Spleen (tissue), 11 donors: ENCODE results near the gene ELFN2. TPM values are rescaled to one million over a fixed set of nuclear protein-coding genes. Genes with fewer than 3 reads are reported as not detected.

ENCODE experiments used
- DNase-seq: peaks from one replicate; pipeline ENCODE4 v3.0.0-alpha.2; 2020
- H3K27ac ChIP-seq, 8 donors: fragments of 200-600 bp; sonication (generic) in 7 of 8; 1 replicate in 4 of 8; 2 replicates in 4 of 8; pipeline versions ENCODE4 v1.5.0 to v1.8.0; 2016 to 2021; ENCODE audit warnings: inconsistent platforms in 4 of 8, mild to moderate bottlenecking in 4 of 8, moderate library complexity in 1 of 8
- H3K27me3 ChIP-seq, 7 donors: fragments of 200-600 bp; sonication (generic) in 6 of 7; replicated peaks in 1 of 7; 1 replicate in 4 of 7; 2 replicates in 3 of 7; pipeline versions ENCODE4 v1.5.0 to v1.8.0; 2016 to 2021; ENCODE audit warnings: inconsistent platforms in 3 of 7, mild to moderate bottlenecking in 1 of 7
- H3K36me3 ChIP-seq, 6 donors: fragments of 200-600 bp; sonication (generic) in 5 of 6; 1 replicate in 4 of 6; 2 replicates in 2 of 6; pipeline versions ENCODE4 v1.5.0 to v1.8.0; 2016 to 2021; ENCODE audit warnings: inconsistent platforms in 2 of 6
- H3K4me1 ChIP-seq, 6 donors: fragments of 200-600 bp; sonication (generic) in 5 of 6; 1 replicate in 3 of 6; 2 replicates in 3 of 6; pipeline versions ENCODE4 v1.5.0 to v1.8.0; 2016 to 2021; ENCODE audit warnings: inconsistent platforms in 3 of 6
- H3K4me3 ChIP-seq, 8 donors: fragments of 200-600 bp; sonication (generic) in 7 of 8; 1 replicate in 4 of 8; 2 replicates in 4 of 8; pipeline versions ENCODE4 v1.5.0 to v1.8.0; 2016 to 2021; ENCODE audit warnings: inconsistent platforms in 4 of 8, mild to moderate bottlenecking in 4 of 8, moderate library complexity in 2 of 8
- H3K9me3 ChIP-seq, 8 donors: fragments of 200-600 bp; sonication (generic) in 7 of 8; 1 replicate in 4 of 8; 2 replicates in 4 of 8; pipeline versions ENCODE4 v1.5.0 to v1.8.0; 2016 to 2021; ENCODE audit warnings: inconsistent platforms in 4 of 8
- CTCF ChIP-seq, 11 experiments: fragments of 200-600 bp in 7 of 11; fragments of 450-650 bp in 4 of 11; sonication (generic) in 4 of 11; IDR thresholded peaks in 8 of 11; conservative IDR thresholded peaks in 3 of 11; 1 replicate in 7 of 11; 2 replicates in 4 of 11; pipeline versions ENCODE4 v1.4.0 to v1.8.0; 2016 to 2021; ENCODE audit warnings: antibody characterized with exemption in 11 of 11, inconsistent platforms in 4 of 11, mild to moderate bottlenecking in 1 of 11
- POLR2A ChIP-seq, 3 donors: fragments of 450-650 bp; IDR thresholded peaks; one replicate each; pipeline ENCODE4 v1.5.1; 2017; ENCODE audit warnings: antibody characterized with exemption in 3 of 3, mild to moderate bottlenecking in 1 of 3
- POLR2AphosphoS5 ChIP-seq, 3 donors: sonication (generic); formaldehyde crosslinking; IDR thresholded peaks; one replicate each; pipeline ENCODE4 v1.5.1; 2017; ENCODE audit warnings: antibody characterized with exemption in 3 of 3
- WGBS, 5 donors: extraction: QIAGEN DNeasy Blood & Tissue Kit in 3 of 5; methylation state at CpG; one replicate each; pipeline versions ENCODE4 v1.1.5 to v1.1.7; 2013 to 2018; 5-methylcytosine and 5-hydroxymethylcytosine counted together
- intact Hi-C: fragments of 100-400 bp; cut with DNase I; formaldehyde crosslinking; loops from one replicate; pipeline ENCODE4 v1.15.0; 2023; ENCODE audit warnings: low total_unique reads
- polyA plus RNA-seq, 3 donors: library from polyadenylated mRNA; stranded (reverse); fragments of 200-250 nt; gene quantifications; one replicate each; pipeline ENCODE4 v1.2.1, GENCODE V29; 2013
- total RNA-seq, 7 donors: library from RNA; depleted of rRNA in 3 of 7; stranded (reverse); fragments of >200 nt in 3 of 7; fragmentation: NEBNext Ultra II Directional in 4 of 7; extraction: Animal tissue kit (Norgen Biotek cat#: 25700) in 4 of 7; gene quantifications; one replicate each; pipeline versions ENCODE4 v1.1.0 to v1.2.1, GENCODE V29; 2016 to 2021
- donor health status: healthy with polysubstance abuse.
- donor health status: DM: no; HTN: no; CAD: no; lungs with moderate emphysema.
- donor health status: DM: no; HTN: no; CAD: no.
- donor health status: Bipolar disorder and iron deficiency.
- donor health status: healthy.
- donor health status: DM: no; HTN: no; CAD: no.
- donor health status: DM: yes; HTN: yes; CAD: no.

Gene ELFN2
- total and polyA plus RNA-seq, 10 donors = 0.02 to 0.19 (median 0.07) TPM; not detected in 1

GRCh38 chr22:37340331-37341262 is 86.7 kb downstream of the ELFN2 start:
- Histone ChIP-seq H3K36me3 (no peaks in the 10 kb centered on the region), H3K4me3 (no peak overlapping the region), H3K9me3 (no peaks in the 10 kb centered on the region), H3K27ac (no peak overlapping the region), H3K4me1 (no peaks in the 10 kb centered on the region), H3K27me3 (peaks cover 0 to 81% (median 7%) of the 10 kb centered on the region in 7 donors)
- WGBS, 5 donors = 56 to 67% (median 58%) methylated on average over 24 of the region's 24 CpGs
- intact Hi-C loops = no loop called here
- DNase-seq = no peak
- TF ChIP-seq POLR2AphosphoS5 (IDR thresholded peaks at IDR 0.05) (no peak), POLR2A (IDR thresholded peaks at IDR 0.05) (no peak), CTCF (IDR thresholded peaks at IDR 0.05 in 8 of 11, conservative IDR thresholded peaks at IDR 0.05 in 3 of 11) (no peak)

GRCh38 chr22:37338539-37339246 is 88.6 kb downstream of the ELFN2 start:
- 80 to 95% (median 90%) methylated on average over 10 of the region's 10 CpGs for WGBS, 5 donors
- no peaks in the 10 kb centered on the region for H3K36me3 ChIP-seq
- peaks cover 0 to 18% (median 7%) of the 10 kb centered on the region in 6 donors for H3K4me1 ChIP-seq
- H3K27ac ChIP-seq = no peak overlapping the region
- no peak for TF ChIP-seq POLR2A (IDR thresholded peaks at IDR 0.05)
- TF ChIP-seq POLR2AphosphoS5 (IDR thresholded peaks at IDR 0.05) = no peak
- no peak for TF ChIP-seq CTCF (IDR thresholded peaks at IDR 0.05 in 8 of 11, conservative IDR thresholded peaks at IDR 0.05 in 3 of 11)
- H3K9me3 ChIP-seq = no peaks in the 10 kb centered on the region
- no peak for DNase-seq
- H3K4me3 ChIP-seq = no peak overlapping the region
- peaks cover 7 to 89% (median 26%) of the 10 kb centered on the region in 7 donors for H3K27me3 ChIP-seq
- intact Hi-C loops = loop anchor here (10.0 kb wide), 1 partner anchor 86 kb away; the partner anchor contains the start of gene ELFN2

DNA sequence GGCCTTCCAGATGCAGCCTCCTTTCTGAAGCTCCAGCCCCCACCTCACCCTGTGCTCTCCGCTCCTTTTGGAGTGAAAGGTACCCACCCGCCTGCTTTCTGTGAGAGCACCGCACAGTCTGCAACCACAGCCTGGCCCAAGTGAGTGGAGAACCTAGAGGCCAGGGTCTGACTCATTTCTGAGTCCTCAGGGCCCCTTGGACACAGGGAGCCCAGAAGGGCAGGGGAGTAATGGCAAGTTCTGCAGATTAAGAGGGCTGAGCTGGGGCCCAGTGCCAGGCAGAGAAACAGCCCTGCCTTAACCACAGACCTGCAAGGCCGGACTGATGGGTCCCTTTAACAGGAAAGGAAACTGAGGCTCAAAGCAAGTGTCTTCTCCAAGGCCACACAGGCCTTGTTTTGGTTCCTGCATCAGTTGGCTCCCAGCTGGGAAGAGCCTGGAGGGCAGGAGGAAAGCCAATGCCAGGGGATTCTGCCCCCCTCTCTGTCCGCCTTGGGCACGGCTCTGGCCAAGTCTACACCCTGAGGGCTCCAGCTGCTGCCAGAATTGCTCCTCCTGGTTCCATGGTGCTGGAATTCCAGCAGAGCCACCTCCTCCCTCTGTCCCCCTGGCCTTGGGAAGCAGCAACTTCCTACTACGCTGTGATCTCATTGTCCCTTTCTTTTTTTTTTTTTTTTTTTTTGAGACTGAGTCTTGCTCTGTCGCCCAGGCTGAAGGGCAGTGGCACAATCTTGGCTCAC is 89.9 kb downstream of the ELFN2 start:
- H3K36me3 ChIP-seq = no peaks in the 10 kb centered on the region
- H3K4me3 ChIP-seq = no peak overlapping the region
- no peaks in the 10 kb centered on the region for H3K9me3 ChIP-seq
- H3K27me3 ChIP-seq = peaks cover 7 to 90% (median 39%) of the 10 kb centered on the region in 7 donors
- intact Hi-C loops = loop anchor here (10.0 kb wide), 1 partner anchor 87 kb away; the partner anchor contains the start of gene ELFN2
- no peak for TF ChIP-seq CTCF (IDR thresholded peaks at IDR 0.05 in 8 of 11, conservative IDR thresholded peaks at IDR 0.05 in 3 of 11)
- TF ChIP-seq POLR2A (IDR thresholded peaks at IDR 0.05) = no peak
- TF ChIP-seq POLR2AphosphoS5 (IDR thresholded peaks at IDR 0.05) = no peak
- H3K27ac ChIP-seq = no peak overlapping the region
- 63 to 80% (median 72%) methylated on average over 8 of the region's 8 CpGs for whole genome bisulfite sequencing, 5 donors
- DNase-seq = no peak
- H3K4me1 ChIP-seq = peaks cover 0 to 18% (median 7%) of the 10 kb centered on the region in 6 donors
